ENCODE data around the gene CLDN4. TPM values are rescaled to one million over a fixed set of nuclear protein-coding genes. Genes with fewer than 3 reads are reported as not detected.
A peak's percentile ranks its signal among the peaks of the same experiment; 100 is the strongest.

The CLDN4 gene
- total and polyA plus RNA-seq, 12 donors, result 0.03 to 0.30 (median 0.14) TPM; not detected in 9

- no peaks in the 10 kb centered on the region for H3K9me3 ChIP-seq
- no peaks in the 10 kb centered on the region for H3K36me3 ChIP-seq
- no peak overlapping the region for H3K27ac ChIP-seq
- no peak overlapping the region for H3K4me3 ChIP-seq
- H3K27me3 ChIP-seq, result peaks cover 0 to 8% (median 0%) of the 10 kb centered on the region in 7 donors
- intact Hi-C loops (cut with DNase I), result loop anchor here in 7 of 10 donors (5.0 to 10.0 kb wide), 5 partner anchors 166 to 533 kb away; partner anchors contain the start of genes EIF4H (in 1 of the 7) and ELN (in 1 of the 7)
- WGBS, 2 donors, result 90 to 91% methylated on average over 12 of the region's 12 CpGs
- ATAC-seq, result no peak
- TF ChIP-seq CTCF (IDR thresholded peaks at IDR 0.05), result no peak
- no peaks in the 10 kb centered on the region for H3K4me1 ChIP-seq
- no peak for DNase-seq
These were observed 30.5 kb downstream of the CLDN4 start for GRCh38 chr7:73861305-73861704.

GRCh38 chr7:73864981-73865711, 34.4 kb downstream of the CLDN4 start:
- Histone ChIP-seq H3K4me1 (peaks cover 0 to 16% (median 5%) of the 10 kb centered on the region in 9 donors), H3K36me3 (no peaks in the 10 kb centered on the region), H3K9me3 (no peaks in the 10 kb centered on the region), H3K27ac (no peak overlapping the region), H3K27me3 (peaks cover 0 to 8% (median 0%) of the 10 kb centered on the region in 7 donors), H3K4me3 (no peak overlapping the region)
- ATAC-seq, result no peak
- TF ChIP-seq CTCF (IDR thresholded peaks at IDR 0.05), result no peak
- WGBS, 2 donors, result 86 to 87% methylated on average over 8 of the region's 8 CpGs
- intact Hi-C loops (cut with DNase I), result loop anchor here in 9 of 10 donors (5.0 to 10.0 kb wide), 9 partner anchors 112 to 537 kb away; partner anchors contain the start of genes ELN (in 5 of the 9) and EIF4H (in 1 of the 9)
- DNase-seq, result no peak

- Histone ChIP-seq H3K4me1 (peaks cover 0 to 23% (median 9%) of the 10 kb centered on the region in 9 donors), H3K9me3 (no peaks in the 10 kb centered on the region), H3K27me3 (peaks cover 0 to 4% (median 0%) of the 10 kb centered on the region in 7 donors), H3K27ac (no peak overlapping the region), H3K4me3 (no peak overlapping the region), H3K36me3 (no peaks in the 10 kb centered on the region)
- 77 to 83% methylated on average over 6 of the region's 6 CpGs for WGBS, 2 donors
- TF ChIP-seq CTCF (IDR thresholded peaks at IDR 0.05), result peak; percentile 55 to 79 (median 71)
- ATAC-seq (peak in 7 of 8 donors; percentile 47 to 84 (median 62)), DNase-seq (no peak)
- intact Hi-C loops (cut with DNase I), result loop anchor here in 9 of 10 donors (1.0 to 10.0 kb wide), 11 partner anchors 111 to 536 kb away; partner anchors contain the start of genes ELN (in 4 of the 9) and EIF4H (in 1 of the 9)
These were observed 35.1 kb downstream of the CLDN4 start for GRCh38 chr7:73865738-73866445.

- H3K4me3 ChIP-seq, result no peak overlapping the region
- H3K9me3 ChIP-seq, result no peaks in the 10 kb centered on the region
- peaks cover 0 to 3% (median 0%) of the 10 kb centered on the region in 7 donors for H3K27me3 ChIP-seq
- 96 to 97% methylated on average over 1 of the region's 1 CpG for WGBS, 2 donors
- no peak for TF ChIP-seq CTCF (IDR thresholded peaks at IDR 0.05)
- H3K36me3 ChIP-seq, result no peaks in the 10 kb centered on the region
- no peak for DNase-seq
- no peak for ATAC-seq
- no peak overlapping the region for H3K27ac ChIP-seq
- intact Hi-C loops (cut with DNase I), result loop anchor here in 9 of 10 donors (1.0 to 10.0 kb wide), 11 partner anchors 111 to 536 kb away; partner anchors contain the start of genes ELN (in 4 of the 9) and EIF4H (in 1 of the 9)
- H3K4me1 ChIP-seq, result peaks cover 0 to 28% (median 11%) of the 10 kb centered on the region in 9 donors
These were observed 35.6 kb downstream of the CLDN4 start for GRCh38 chr7:73866446-73866767.

All from heart right ventricle (tissue), 16 donors.